ENCODE results near the gene DMKN. TPM values are rescaled to one million over a fixed set of nuclear protein-coding genes. Genes with fewer than 3 reads are reported as not detected.
A peak's percentile ranks its signal among the peaks of the same experiment; 100 is the strongest.

The DMKN gene
- total RNA-seq, 2 donors from 2014 or later = 50.9 to 80.5 TPM

DNA sequence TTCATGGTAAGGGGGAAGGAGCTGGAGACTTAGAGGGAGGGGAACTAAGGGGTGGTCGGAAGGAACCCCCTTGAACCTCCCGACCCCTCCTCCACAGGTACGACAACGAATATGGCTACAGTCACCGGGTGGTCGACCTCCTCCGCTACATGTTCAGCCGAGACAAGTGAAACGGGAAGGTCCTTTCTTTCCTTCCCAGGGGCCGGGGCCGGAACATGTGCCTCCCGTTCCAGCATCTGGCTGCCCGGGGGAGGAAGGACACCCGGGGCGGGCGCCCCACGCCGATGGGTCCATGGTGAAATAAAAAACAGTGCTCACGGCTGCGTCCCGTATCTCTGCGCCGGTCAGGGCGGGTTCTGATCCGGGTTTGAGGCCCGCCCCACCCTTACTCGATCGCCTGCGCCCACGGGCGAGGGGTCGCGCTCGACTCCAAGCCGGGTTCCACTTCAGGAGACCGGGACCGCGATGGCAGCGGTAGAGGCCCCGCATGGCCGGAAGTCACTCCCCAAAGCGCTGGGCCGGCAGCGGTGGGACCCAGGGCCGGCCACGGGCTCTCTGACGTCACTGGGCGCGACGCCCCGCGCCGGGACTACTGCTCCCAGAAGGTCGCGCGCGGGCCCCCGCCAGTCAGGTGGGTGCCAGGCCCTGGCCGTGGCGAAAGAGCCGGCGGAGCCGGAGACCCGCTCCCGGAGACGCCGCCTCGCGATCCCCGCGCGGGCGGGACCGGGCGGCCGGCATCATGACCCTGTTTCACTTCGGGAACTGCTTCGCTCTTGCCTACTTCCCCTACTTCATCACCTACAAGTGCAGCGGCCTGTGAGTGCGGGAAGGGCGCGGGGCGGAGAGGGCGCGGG is 31.8 kb upstream of the DMKN start, which contains the start of gene TMEM147:
Gene TMEM147 (plus strand): TSS at position 626 of the 854 bp plus-strand sequence. CDS start 114 bp downstream, at position 740.
- DNase-seq (ENCODE audit: low spot score) = peak; percentile 91
- WGBS = under 1% methylated on average over 46 of the region's 85 CpGs
- Histone ChIP-seq H3K4me1 (replicated peaks) (peaks cover 6% of the 10 kb centered on the region), H3K27ac (peak within 1 kb of the TSS; percentile 60 to 72), H3K4me3 (peak within 1 kb of the TSS; percentile 55 to 80), H3K27me3 (replicated peaks; ENCODE audit: insufficient read depth) (no peaks in the 10 kb centered on the region), H3K9me3 (no peaks in the 10 kb centered on the region), H3K36me3 (no peaks in the 10 kb centered on the region)
- TF ChIP-seq POLR2A (IDR thresholded peaks at IDR 0.05) (no peak), POLR2AphosphoS5 (IDR thresholded peaks at IDR 0.05) (peak; percentile 88)
- TF ChIP-seq, protein P1, sequence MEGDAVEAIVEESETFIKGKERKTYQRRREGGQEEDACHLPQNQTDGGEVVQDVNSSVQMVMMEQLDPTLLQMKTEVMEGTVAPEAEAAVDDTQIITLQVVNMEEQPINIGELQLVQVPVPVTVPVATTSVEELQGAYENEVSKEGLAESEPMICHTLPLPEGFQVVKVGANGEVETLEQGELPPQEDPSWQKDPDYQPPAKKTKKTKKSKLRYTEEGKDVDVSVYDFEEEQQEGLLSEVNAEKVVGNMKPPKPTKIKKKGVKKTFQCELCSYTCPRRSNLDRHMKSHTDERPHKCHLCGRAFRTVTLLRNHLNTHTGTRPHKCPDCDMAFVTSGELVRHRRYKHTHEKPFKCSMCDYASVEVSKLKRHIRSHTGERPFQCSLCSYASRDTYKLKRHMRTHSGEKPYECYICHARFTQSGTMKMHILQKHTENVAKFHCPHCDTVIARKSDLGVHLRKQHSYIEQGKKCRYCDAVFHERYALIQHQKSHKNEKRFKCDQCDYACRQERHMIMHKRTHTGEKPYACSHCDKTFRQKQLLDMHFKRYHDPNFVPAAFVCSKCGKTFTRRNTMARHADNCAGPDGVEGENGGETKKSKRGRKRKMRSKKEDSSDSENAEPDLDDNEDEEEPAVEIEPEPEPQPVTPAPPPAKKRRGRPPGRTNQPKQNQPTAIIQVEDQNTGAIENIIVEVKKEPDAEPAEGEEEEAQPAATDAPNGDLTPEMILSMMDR (IDR thresholded peaks at IDR 0.05) = no peak
- intact Hi-C loops (cut with DNase I) = loop anchor here (5.0 kb wide), 2 partner anchors 82 to 102 kb away; partner anchors contain the start of genes COX6B1 and RBM42

DNA sequence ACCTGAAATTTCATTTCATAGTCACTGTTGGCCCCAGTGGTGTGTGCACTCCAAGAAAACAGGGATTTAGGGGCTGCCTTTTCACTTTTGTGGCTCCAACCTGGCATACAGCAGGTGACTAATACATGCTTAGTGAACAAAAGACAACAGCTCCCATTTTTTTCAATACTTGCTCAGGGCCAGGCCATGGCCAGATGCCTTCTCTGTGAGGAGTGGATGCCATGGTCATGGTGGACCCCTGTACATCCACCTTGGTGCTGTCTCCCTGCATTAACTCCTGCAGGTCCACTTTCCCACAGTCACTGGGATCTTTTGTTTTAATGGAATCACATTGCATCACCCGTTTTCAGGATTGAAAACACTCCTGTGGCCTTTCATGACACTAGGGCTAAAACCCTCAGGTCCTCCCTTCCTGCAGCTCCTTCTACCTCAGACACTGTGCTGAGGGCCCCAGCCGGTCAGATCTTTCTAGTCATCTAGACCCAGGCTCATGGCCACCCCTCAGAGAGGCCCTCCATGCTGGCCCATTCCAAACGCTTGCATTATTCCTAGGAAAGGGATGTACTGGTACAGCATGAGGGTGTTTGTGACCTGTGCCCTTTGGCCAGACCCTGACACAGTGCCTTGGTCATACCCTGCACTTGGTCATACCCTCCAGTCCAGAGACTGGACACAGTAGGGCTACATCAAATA is 30.8 kb upstream of the DMKN start:
- no peak overlapping the region for H3K27ac ChIP-seq
- peaks cover 6% of the 10 kb centered on the region for H3K4me1 ChIP-seq (replicated peaks)
- no peaks in the 10 kb centered on the region for H3K36me3 ChIP-seq
- intact Hi-C loops (cut with DNase I) = no loop called here
- TF ChIP-seq POLR2A (IDR thresholded peaks at IDR 0.05) = no peak
- TF ChIP-seq, protein P1 (IDR thresholded peaks at IDR 0.05) = no peak
- no peak for TF ChIP-seq POLR2AphosphoS5 (IDR thresholded peaks at IDR 0.05)
- H3K4me3 ChIP-seq = peak overlapping the region; percentile 55 to 80
- no peak for DNase-seq (ENCODE audit: low spot score)
- H3K9me3 ChIP-seq = no peaks in the 10 kb centered on the region
- WGBS = 59% methylated on average over 3 of the region's 3 CpGs
- no peaks in the 10 kb centered on the region for H3K27me3 ChIP-seq (replicated peaks; ENCODE audit: insufficient read depth)

DNA sequence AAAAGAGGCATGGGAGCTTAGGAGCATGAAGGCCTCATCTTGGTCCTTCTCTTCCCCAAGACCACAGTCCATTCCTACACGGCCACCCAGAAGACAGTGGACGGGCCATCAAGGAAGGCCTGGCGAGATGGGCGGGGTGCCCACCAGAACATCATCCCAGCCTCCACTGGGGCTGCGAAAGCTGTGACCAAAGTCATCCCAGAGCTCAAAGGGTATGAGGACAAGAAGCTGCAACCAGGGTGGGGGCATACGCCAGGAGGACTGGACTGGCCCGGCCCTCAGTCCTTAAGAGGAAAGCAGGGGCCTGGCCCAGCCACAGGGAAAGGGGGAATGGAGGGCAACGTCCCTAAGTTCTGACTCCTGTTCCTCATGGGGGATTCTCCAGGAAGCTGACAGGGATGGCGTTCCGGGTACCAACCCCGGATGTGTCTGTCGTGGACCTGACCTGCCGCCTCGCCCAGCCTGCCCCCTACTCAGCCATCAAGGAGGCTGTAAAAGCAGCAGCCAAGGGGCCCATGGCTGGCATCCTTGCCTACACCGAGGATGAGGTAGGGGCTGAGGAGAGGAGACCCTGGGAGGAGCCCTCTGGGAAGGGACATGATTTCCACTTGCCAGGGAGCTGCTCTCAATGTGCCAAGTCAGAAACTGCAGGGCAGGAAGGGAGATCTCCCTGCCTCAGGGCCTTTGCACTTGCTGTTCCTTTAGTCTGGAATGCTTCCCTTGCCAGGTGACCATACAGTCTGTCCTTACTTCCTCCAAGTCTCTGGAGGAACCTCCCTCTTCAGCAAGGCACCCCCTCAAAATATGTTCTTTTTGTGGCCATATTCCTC is 30.0 kb upstream of the DMKN start:
- intact Hi-C loops (cut with DNase I) = no loop called here
- Histone ChIP-seq H3K4me1 (replicated peaks) (peaks cover 6% of the 10 kb centered on the region), H3K27ac (no peak overlapping the region), H3K4me3 (no peak overlapping the region), H3K36me3 (no peaks in the 10 kb centered on the region), H3K27me3 (replicated peaks; ENCODE audit: insufficient read depth) (no peaks in the 10 kb centered on the region), H3K9me3 (no peaks in the 10 kb centered on the region)
- no peak for DNase-seq (ENCODE audit: low spot score)
- 90% methylated on average over 15 of the region's 15 CpGs for WGBS
- no peak for TF ChIP-seq POLR2AphosphoS5 (IDR thresholded peaks at IDR 0.05)

DNA sequence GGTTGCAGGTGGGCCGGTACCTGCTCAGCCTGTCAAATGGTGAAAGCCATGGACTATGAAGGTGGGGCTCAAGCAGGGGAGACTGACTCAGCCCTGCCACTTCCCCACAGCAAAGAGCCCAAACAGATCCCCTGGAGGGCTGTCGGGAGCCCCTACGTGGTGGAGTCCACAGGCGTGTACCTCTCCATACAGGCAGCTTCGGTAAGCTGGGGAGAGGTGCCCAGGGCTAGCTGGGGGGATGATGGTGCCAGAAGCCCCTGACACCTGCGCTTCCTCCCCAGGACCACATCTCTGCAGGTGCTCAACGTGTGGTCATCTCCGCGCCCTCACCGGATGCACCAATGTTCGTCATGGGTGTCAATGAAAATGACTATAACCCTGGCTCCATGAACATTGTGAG is 28.8 kb upstream of the DMKN start:
- H3K27ac ChIP-seq = no peak overlapping the region
- no peak overlapping the region for H3K4me3 ChIP-seq
- H3K27me3 ChIP-seq (replicated peaks; ENCODE audit: insufficient read depth) = no peaks in the 10 kb centered on the region
- DNase-seq (ENCODE audit: low spot score) = no peak
- peaks cover 6% of the 10 kb centered on the region for H3K4me1 ChIP-seq (replicated peaks)
- 91% methylated on average over 11 of the region's 11 CpGs for WGBS
- no peaks in the 10 kb centered on the region for H3K36me3 ChIP-seq
- H3K9me3 ChIP-seq = no peaks in the 10 kb centered on the region
- intact Hi-C loops (cut with DNase I) = no loop called here
- TF ChIP-seq POLR2A (IDR thresholded peaks at IDR 0.05) = no peak
- TF ChIP-seq POLR2AphosphoS5 (IDR thresholded peaks at IDR 0.05) = no peak
- TF ChIP-seq, protein P1 (IDR thresholded peaks at IDR 0.05) = no peak
